Measurements from ENCODE around the gene MOB3A. TPM values are rescaled to one million over a fixed set of nuclear protein-coding genes. Genes with fewer than 3 reads are reported as not detected.

MOB3A gene
- total and polyA plus RNA-seq, 2 experiments from 2014 or later = 2.9 to 5.9 TPM

GRCh38 chr19:2070436-2070827, 25.7 kb downstream of the MOB3A start:
- ATAC-seq (no peak), DNase-seq (ENCODE audit: low spot score) (no peak)
- Mint-ChIP-seq H3K4me3 (no peak overlapping the region), H3K27me3 (ENCODE audit: insufficient read depth, low read depth, poor library complexity) (peaks cover 18% of the 10 kb centered on the region), H3K4me1 (no peaks in the 10 kb centered on the region), H3K36me3 (ENCODE audit: low read depth) (peaks cover 5% of the 10 kb centered on the region; the same call in 2 of the 3 replicates), H3K9me3 (no peaks in the 10 kb centered on the region), H3K27ac (no peak overlapping the region)
- no peak overlapping the region for H3K4me3 ChIP-seq
- TF ChIP-seq REST (IDR thresholded peaks at IDR 0.05; ENCODE audit: unreplicated experiment) (no peak), CTCF (conservative IDR thresholded peaks at IDR 0.05; ENCODE audit: low read depth in 2 of 2) (no peak), STAT1 (IDR thresholded peaks at IDR 0.05; ENCODE audit: unreplicated experiment) (no peak), EZH2 (IDR thresholded peaks at IDR 0.05; ENCODE audit: low read depth, unreplicated experiment) (no peak), ZNF114 (CRISPR knock-in tag; IDR thresholded peaks at IDR 0.05) (no peak), JUNB (IDR thresholded peaks at IDR 0.05; ENCODE audit: unreplicated experiment) (no peak), POLR2AphosphoS5 (IDR thresholded peaks at IDR 0.05; ENCODE audit: low read depth) (no peak), ZNF331 (CRISPR knock-in tag; IDR thresholded peaks at IDR 0.05; ENCODE audit: low read depth) (no peak), CREB1 (CRISPR knock-in tag; IDR thresholded peaks at IDR 0.05; ENCODE audit: low read depth) (no peak), ETS1 (IDR thresholded peaks at IDR 0.05) (no peak), ZNF462 (CRISPR knock-in tag; IDR thresholded peaks at IDR 0.05) (no peak), NANOG (IDR thresholded peaks at IDR 0.05; ENCODE audit: borderline replicate concordance) (no peak), EZH2phosphoT487 (IDR thresholded peaks at IDR 0.05; ENCODE audit: unreplicated experiment) (no peak)
- no peaks in the 10 kb centered on the region for H3K9me2 ChIP-seq (ENCODE audit: insufficient read depth)
- no peaks in the 10 kb centered on the region for H3K27me3 ChIP-seq (ENCODE audit: insufficient read depth)
- H3K4me2 ChIP-seq = no peak overlapping the region
- H3K36me3 ChIP-seq (ENCODE audit: insufficient read depth) = no peaks in the 10 kb centered on the region; the same call in 1 of the 2 replicates
- no peaks in the 10 kb centered on the region for H4K20me1 ChIP-seq (replicated peaks; ENCODE audit: insufficient read depth)
- no peak overlapping the region for H3K27ac ChIP-seq (ENCODE audit: low read depth)
- H3K4me1 ChIP-seq (ENCODE audit: insufficient read depth) = no peaks in the 10 kb centered on the region
- no peak overlapping the region for H2AFZ ChIP-seq
- no peaks in the 10 kb centered on the region for H3F3A ChIP-seq (replicated peaks; ENCODE audit: low read depth)
- no peaks in the 10 kb centered on the region for H3K79me2 ChIP-seq (replicated peaks; ENCODE audit: insufficient read depth)
